ENCODE data around the gene ASTL. TPM values are rescaled to one million over a fixed set of nuclear protein-coding genes. Genes with fewer than 3 reads are reported as not detected.

ASTL gene
- not detected in 2 replicates for total RNA-seq

- Histone ChIP-seq H3K4me3 (ENCODE audit: low read depth, low read length) (no peak within 1 kb of the TSS), H3K27me3 (ENCODE audit: control insufficient read depth, insufficient read depth, low read length) (peaks cover 19% of the 10 kb centered on the region), H3K36me3 (ENCODE audit: control insufficient read depth, insufficient read depth, low read length) (no peaks in the 10 kb centered on the region)
- no peak for DNase-seq (ENCODE audit: low read depth)
- peak; percentile 77 for TF ChIP-seq CTCF (IDR thresholded peaks at IDR 0.05; ENCODE audit: insufficient read depth, low read length, poor library complexity, severe bottlenecking)
Observed at GRCh38 chr2:96138179-96139145, at the start of gene ASTL. ASTL (minus strand) TSS chr2:96138502; CDS start chr2:96138436, 66 bp downstream.

- no peak for DNase-seq (ENCODE audit: low read depth)
- peaks cover 4% of the 10 kb centered on the region for H3K36me3 ChIP-seq (ENCODE audit: control insufficient read depth, insufficient read depth, low read length)
- TF ChIP-seq CTCF (IDR thresholded peaks at IDR 0.05; ENCODE audit: insufficient read depth, low read length, poor library complexity, severe bottlenecking) = no peak
Observed at GRCh38 chr2:96186562-96186961, 48.3 kb upstream of the ASTL start.

GRCh38 chr2:96185516-96185915 lies 47.2 kb upstream of the ASTL start:
- H3K27me3 ChIP-seq (ENCODE audit: control insufficient read depth, insufficient read depth, low read length) = no peaks in the 10 kb centered on the region
- DNase-seq (ENCODE audit: low read depth) = no peak
- H3K4me3 ChIP-seq (ENCODE audit: low read depth, low read length) = no peak overlapping the region
- peaks cover 4% of the 10 kb centered on the region for H3K36me3 ChIP-seq (ENCODE audit: control insufficient read depth, insufficient read depth, low read length)
- no peak for TF ChIP-seq CTCF (IDR thresholded peaks at IDR 0.05; ENCODE audit: insufficient read depth, low read length, poor library complexity, severe bottlenecking)

More at GRCh38 chr2:96186562-96186961, 48.3 kb upstream of the ASTL start:
- Histone ChIP-seq H3K27me3 (ENCODE audit: control insufficient read depth, insufficient read depth, low read length) (no peaks in the 10 kb centered on the region), H3K4me3 (ENCODE audit: low read depth, low read length) (no peak overlapping the region)

- Histone ChIP-seq H3K27me3 (ENCODE audit: control insufficient read depth, insufficient read depth, low read length) (no peaks in the 10 kb centered on the region), H3K4me3 (ENCODE audit: low read depth, low read length) (no peak overlapping the region), H3K36me3 (ENCODE audit: control insufficient read depth, insufficient read depth, low read length) (peaks cover 4% of the 10 kb centered on the region)
- no peak for DNase-seq (ENCODE audit: low read depth)
- no peak for TF ChIP-seq CTCF (IDR thresholded peaks at IDR 0.05; ENCODE audit: insufficient read depth, low read length, poor library complexity, severe bottlenecking)
Observed at GRCh38 chr2:96184989-96185388, 46.7 kb upstream of the ASTL start.

- no peak for TF ChIP-seq CTCF (IDR thresholded peaks at IDR 0.05; ENCODE audit: insufficient read depth, low read length, poor library complexity, severe bottlenecking)
- Histone ChIP-seq H3K36me3 (ENCODE audit: control insufficient read depth, insufficient read depth, low read length) (peaks cover 4% of the 10 kb centered on the region), H3K4me3 (ENCODE audit: low read depth, low read length) (no peak overlapping the region), H3K27me3 (ENCODE audit: control insufficient read depth, insufficient read depth, low read length) (no peaks in the 10 kb centered on the region)
- no peak for DNase-seq (ENCODE audit: low read depth)
Observed at GRCh38 chr2:96184188-96184587, 45.9 kb upstream of the ASTL start.

Measured in kidney epithelial cell (primary cell).